GM12872 (cell line): ENCODE measurements around the gene ABHD3.

Source experiments
- TF ChIP-seq, protein P1 (sequence below): IDR thresholded peaks from 3 replicates; pipeline ENCODE4 v1.5.1; 2011; ENCODE audit warnings: low read depth, mild to moderate bottlenecking, low read length, moderate library complexity; ENCODE audit not compliant: insufficient read depth

ABHD3 gene

DNA sequence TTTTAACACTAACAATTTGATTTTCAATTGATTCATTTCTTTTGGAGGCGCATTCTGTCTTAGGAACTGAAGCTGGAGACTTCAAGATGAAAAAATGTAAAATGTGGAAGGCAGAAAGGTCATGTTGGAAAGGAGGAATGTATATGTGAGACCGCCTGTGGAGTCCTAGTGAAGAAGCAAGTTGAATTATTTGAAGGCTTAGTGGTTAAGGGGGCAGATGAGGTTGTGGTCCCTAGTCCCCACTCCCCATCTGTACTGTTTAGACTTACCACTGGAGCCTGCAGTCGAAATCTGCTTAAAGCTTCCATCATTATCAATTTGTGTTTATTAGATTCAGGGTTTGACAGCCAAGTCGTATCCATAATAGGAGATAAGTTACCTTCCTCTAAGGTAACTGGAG is 20.6 kb upstream of the ABHD3 start:
- TF ChIP-seq, protein P1, sequence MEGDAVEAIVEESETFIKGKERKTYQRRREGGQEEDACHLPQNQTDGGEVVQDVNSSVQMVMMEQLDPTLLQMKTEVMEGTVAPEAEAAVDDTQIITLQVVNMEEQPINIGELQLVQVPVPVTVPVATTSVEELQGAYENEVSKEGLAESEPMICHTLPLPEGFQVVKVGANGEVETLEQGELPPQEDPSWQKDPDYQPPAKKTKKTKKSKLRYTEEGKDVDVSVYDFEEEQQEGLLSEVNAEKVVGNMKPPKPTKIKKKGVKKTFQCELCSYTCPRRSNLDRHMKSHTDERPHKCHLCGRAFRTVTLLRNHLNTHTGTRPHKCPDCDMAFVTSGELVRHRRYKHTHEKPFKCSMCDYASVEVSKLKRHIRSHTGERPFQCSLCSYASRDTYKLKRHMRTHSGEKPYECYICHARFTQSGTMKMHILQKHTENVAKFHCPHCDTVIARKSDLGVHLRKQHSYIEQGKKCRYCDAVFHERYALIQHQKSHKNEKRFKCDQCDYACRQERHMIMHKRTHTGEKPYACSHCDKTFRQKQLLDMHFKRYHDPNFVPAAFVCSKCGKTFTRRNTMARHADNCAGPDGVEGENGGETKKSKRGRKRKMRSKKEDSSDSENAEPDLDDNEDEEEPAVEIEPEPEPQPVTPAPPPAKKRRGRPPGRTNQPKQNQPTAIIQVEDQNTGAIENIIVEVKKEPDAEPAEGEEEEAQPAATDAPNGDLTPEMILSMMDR: no peak

DNA sequence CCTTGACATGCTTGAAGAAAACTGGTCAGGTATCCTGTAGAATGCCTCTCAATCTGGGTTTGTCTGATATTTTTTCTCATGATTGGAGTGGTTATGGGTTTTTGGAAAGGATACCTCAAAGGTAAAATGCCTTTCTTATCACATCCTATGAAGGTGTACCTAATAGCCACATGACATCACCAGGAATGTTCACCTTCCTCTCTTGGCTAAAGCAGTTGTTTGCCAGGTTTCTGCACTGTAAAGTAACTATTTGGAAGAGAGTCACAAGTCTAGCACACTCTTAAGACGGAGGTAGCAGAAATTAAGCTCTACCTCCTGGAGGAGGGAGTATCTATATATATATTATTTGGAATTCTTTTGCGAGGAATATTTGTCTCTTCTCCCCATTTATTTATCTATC is 18.1 kb upstream of the ABHD3 start:
- TF ChIP-seq, protein P1: no peak

DNA sequence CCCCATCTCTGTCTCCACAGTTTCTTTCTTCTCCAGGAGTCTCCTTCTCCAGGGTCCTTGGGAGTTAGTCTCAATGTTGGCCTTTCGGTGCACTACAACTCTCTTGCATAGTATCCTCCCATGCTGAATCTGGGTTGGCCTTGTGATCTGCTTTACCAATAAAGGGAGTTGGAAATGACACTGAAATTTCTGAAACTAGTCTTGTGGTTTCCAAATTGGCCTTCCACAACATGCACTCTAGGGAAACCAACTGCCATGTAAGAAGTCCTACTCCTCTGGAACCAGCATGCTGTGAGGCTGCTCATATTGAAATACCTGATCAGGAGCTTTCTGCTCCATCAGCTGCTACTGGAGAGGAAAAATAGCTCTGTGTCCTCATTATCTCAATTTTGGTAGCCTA is 9.9 kb upstream of the ABHD3 start:
- TF ChIP-seq, protein P1: no peak

DNA sequence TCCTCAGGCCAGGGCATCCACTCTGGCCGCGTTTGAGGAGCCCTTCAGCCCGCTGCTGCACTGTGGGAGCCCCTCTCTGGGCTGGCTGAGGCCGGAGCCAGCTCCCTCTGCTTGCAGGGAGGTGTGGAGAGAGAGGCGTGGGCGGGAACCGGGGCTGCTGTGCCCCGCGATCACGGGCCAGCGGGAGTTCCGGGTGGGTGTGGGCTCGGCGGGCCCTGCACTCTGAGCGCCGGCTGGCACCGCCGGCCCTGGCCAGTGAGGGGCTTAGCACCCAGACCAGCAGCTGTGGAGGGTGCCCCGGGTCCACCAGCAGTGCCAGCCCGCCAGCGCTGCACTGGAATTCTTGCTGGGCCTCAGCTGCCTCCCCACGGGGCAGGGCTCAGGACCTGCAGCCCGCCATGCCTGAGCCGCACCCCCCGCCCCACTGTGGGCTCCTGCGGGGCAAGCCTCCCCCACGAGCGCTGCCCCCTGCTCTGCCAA is 1.9 kb upstream of the ABHD3 start:
- TF ChIP-seq, protein P1: no peak

DNA sequence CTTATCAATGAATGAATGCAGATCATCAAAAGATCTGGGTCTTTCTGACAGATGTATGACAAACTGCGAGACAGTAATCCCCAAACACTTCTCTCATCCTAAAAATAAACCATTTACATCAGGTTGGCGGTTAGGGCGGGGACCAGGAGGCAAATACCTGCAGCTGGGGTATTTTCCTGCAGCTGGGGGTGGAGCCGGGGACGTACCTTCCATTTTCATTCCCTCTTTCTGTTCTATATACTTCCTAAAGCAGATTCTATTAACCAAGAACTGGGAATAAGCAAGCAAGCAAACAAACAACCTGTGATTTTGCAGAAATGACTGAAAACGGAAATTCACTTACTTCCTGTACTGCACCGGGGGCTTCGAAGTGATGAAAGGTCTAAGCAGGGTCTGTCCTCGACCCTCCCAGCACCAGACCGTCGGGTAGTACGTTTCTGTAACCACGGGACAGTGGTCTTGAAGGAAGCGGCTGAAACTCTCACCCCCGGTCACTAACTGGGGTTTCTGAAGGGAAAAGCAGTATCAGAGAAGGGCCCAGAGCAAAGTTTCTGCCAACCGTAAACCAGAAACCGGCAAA is 1.2 kb downstream of the ABHD3 start:
- TF ChIP-seq, protein P1: no peak

DNA sequence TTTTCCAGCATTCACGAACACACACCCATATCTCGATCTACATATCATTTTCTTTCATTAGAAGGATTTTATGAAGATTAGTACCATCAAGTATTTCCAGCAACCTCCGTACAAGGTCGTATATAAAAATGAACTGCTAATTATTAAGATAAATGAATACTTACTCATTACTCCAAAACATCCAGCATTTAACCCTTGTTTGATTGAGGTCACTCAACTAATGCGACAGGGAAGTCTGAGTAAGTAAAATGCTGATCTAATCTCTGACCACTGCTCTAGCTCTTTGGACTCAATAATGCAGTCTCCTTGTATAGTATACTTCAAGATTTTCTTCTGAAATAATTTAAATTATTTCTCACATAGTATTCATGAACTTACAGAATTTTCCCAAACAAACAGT is 2.0 kb downstream of the ABHD3 start:
- TF ChIP-seq, protein P1: no peak

DNA sequence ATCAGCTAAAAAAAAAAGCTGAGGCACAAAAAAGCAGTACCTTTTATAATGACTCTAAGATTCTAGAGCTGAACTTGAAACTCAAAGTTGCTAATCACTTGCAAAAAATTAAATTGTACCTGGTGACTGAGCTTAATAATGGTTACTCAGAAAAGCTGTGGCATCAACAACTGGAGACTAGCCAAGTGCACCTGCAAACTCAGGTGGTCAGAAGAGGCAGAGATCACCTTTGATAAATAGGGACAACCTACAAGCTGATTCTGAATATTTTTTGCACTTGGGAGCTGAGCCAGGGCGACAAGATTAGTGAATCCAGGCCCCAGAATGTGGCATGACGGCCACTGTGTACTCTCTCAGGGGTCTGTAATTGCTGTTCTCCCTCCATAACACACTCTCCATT is 3.0 kb downstream of the ABHD3 start:
- TF ChIP-seq, protein P1: no peak
